Adipose tissue (tissue), 3 donors: ENCODE results near the gene SLC16A14. TPM values are rescaled to one million over a fixed set of nuclear protein-coding genes. Genes with fewer than 3 reads are reported as not detected.
"Not testable (repeated sequence)": the region's sequence is repeated elsewhere in the genome, so short reads cannot be mapped to it uniquely, and the experiment has no call there.

Experiments
- H3K27ac ChIP-seq: one replicate; pipeline ENCODE4 v1.5.1; 2013; ENCODE audit warnings: low read depth, low read length
- WGBS, 3 donors: extraction: QIAGEN DNeasy Blood & Tissue Kit; methylation state at CpG; one replicate each; pipeline ENCODE4 v1.1.7; 2013; 5-methylcytosine and 5-hydroxymethylcytosine counted together
- polyA plus RNA-seq, 3 donors: library from polyadenylated mRNA; stranded (reverse); fragments of 200-250 nt; gene quantifications; one replicate each; pipeline ENCODE4 v1.2.3, GENCODE V29; 2013
- donor health status: healthy with polysubstance abuse.
- donor health status: Bipolar disorder and iron deficiency.
- donor health status: healthy.

The SLC16A14 gene
- polyA plus RNA-seq: 1 to 10 TPM in 2 of 3 donors, under 1 TPM in 1; 0.44 to 2.1 (median 1.6) TPM

GRCh38 chr2:230068651-230069055 lies at the start of gene SLC16A14:
Gene SLC16A14, minus strand, starts transcription at chr2:230068924. Its CDS starts 9,572 bp downstream, at chr2:230059352.
- WGBS, 3 donors: 2% methylated on average over 24 of the region's 24 CpGs
- no peak within 1 kb of the TSS for H3K27ac ChIP-seq

GRCh38 chr2:230106771-230107170 lies 38.0 kb upstream of the SLC16A14 start:
- H3K27ac ChIP-seq: no peak overlapping the region
- WGBS, 3 donors: 0 to 76% (median 43%) methylated on average over 1 of the region's 1 CpG

- 81 to 95% (median 92%) methylated on average over 2 of the region's 2 CpGs for WGBS, 3 donors
- H3K27ac ChIP-seq: not testable (repeated sequence)
Measured at GRCh38 chr2:230101967-230102366, 33.2 kb upstream of the SLC16A14 start.

GRCh38 chr2:230097841-230098240 lies 29.1 kb upstream of the SLC16A14 start:
- 0 to 65% (median 42%) methylated on average over 2 of the region's 2 CpGs for WGBS, 3 donors
- H3K27ac ChIP-seq: no peak overlapping the region

- H3K27ac ChIP-seq: no peak overlapping the region
- whole genome bisulfite sequencing, 3 donors: 56 to 92% (median 78%) methylated on average over 3 of the region's 3 CpGs
Measured at GRCh38 chr2:230097424-230097823, 28.7 kb upstream of the SLC16A14 start.

- no peak overlapping the region for H3K27ac ChIP-seq
- 93 to 96% (median 94%) methylated on average over 2 of the region's 2 CpGs for WGBS, 3 donors
Measured at GRCh38 chr2:230090967-230091366, 22.2 kb upstream of the SLC16A14 start.

GRCh38 chr2:230085201-230085600 lies 16.5 kb upstream of the SLC16A14 start:
- 63 to 75% (median 68%) methylated on average over 7 of the region's 7 CpGs for WGBS, 3 donors
- no peak overlapping the region for H3K27ac ChIP-seq

GRCh38 chr2:230077851-230078547 lies 9.3 kb upstream of the SLC16A14 start:
- no peak overlapping the region for H3K27ac ChIP-seq
- WGBS, 3 donors: 46 to 58% (median 57%) methylated on average over 5 of the region's 5 CpGs

- 81 to 93% (median 88%) methylated on average over 2 of the region's 2 CpGs for WGBS, 3 donors
- no peak overlapping the region for H3K27ac ChIP-seq
Measured at GRCh38 chr2:230076819-230077218, 8.1 kb upstream of the SLC16A14 start.

GRCh38 chr2:230075988-230076631 lies 7.4 kb upstream of the SLC16A14 start:
- H3K27ac ChIP-seq: no peak overlapping the region
- WGBS, 3 donors: 68 to 75% (median 72%) methylated on average over 8 of the region's 8 CpGs

- WGBS, 3 donors: 87 to 97% (median 96%) methylated on average over 7 of the region's 7 CpGs
- no peak overlapping the region for H3K27ac ChIP-seq
Measured at GRCh38 chr2:230071421-230071820, 2.7 kb upstream of the SLC16A14 start.

GRCh38 chr2:230069402-230069801 lies 678 bp upstream of the SLC16A14 start:
- 87 to 89% (median 89%) methylated on average over 6 of the region's 6 CpGs for WGBS, 3 donors
- H3K27ac ChIP-seq: no peak overlapping the region

- 0 to 1% (median 1%) methylated on average over 41 to 60 of the region's 60 CpGs for WGBS, 3 donors
Measured at GRCh38 chr2:230068016-230068650, 591 bp downstream of the SLC16A14 start.

GRCh38 chr2:230060672-230061293 lies 7.9 kb downstream of the SLC16A14 start:
- no peak overlapping the region for H3K27ac ChIP-seq
- 81 to 83% (median 82%) methylated on average over 3 of the region's 3 CpGs for WGBS, 3 donors

More at GRCh38 chr2:230068016-230068650, 591 bp downstream of the SLC16A14 start:
- no peak overlapping the region for H3K27ac ChIP-seq

- no peak overlapping the region for H3K27ac ChIP-seq
- WGBS, 3 donors: 86 to 95% (median 93%) methylated on average over 2 of the region's 2 CpGs
Measured at GRCh38 chr2:230053753-230054478, 14.8 kb downstream of the SLC16A14 start.

GRCh38 chr2:230052299-230052698 lies 16.4 kb downstream of the SLC16A14 start:
- 62 to 78% (median 69%) methylated on average over 2 of the region's 2 CpGs for WGBS, 3 donors
- no peak overlapping the region for H3K27ac ChIP-seq

GRCh38 chr2:230050136-230050535 lies 18.6 kb downstream of the SLC16A14 start:
- no peak overlapping the region for H3K27ac ChIP-seq
- 67 to 72% (median 68%) methylated on average over 3 of the region's 3 CpGs for WGBS, 3 donors

- no peak overlapping the region for H3K27ac ChIP-seq
- 87 to 89% (median 89%) methylated on average over 4 of the region's 4 CpGs for WGBS, 3 donors
Measured at GRCh38 chr2:230048010-230048671, 20.6 kb downstream of the SLC16A14 start.
